GM19035 (cell line): ENCODE results near the gene COL4A2.
A peak's percentile ranks its signal among the peaks of the same experiment; 100 is the strongest.

Experiments
- ATAC-seq: cut with Tn5 transposase; IDR thresholded peaks from one replicate; pipeline ENCODE4 v1.9.1; 2021; ENCODE audit not compliant: unreplicated experiment

The COL4A2 gene

GRCh38 chr13:110396913-110397381, 89.9 kb downstream of the COL4A2 start:
- no peak for ATAC-seq

- no peak for ATAC-seq
Measured at GRCh38 chr13:110397436-110398115, 90.5 kb downstream of the COL4A2 start.

- no peak for ATAC-seq
Measured at GRCh38 chr13:110398564-110399507, 91.8 kb downstream of the COL4A2 start.

- no peak for ATAC-seq
Measured at GRCh38 chr13:110399801-110400200, 92.7 kb downstream of the COL4A2 start.

GRCh38 chr13:110400786-110401533, 93.9 kb downstream of the COL4A2 start:
- ATAC-seq: no peak

GRCh38 chr13:110402299-110403069, 95.4 kb downstream of the COL4A2 start:
- no peak for ATAC-seq

- no peak for ATAC-seq
Measured at GRCh38 chr13:110403315-110403714, 96.2 kb downstream of the COL4A2 start.

- ATAC-seq: no peak
Measured at GRCh38 chr13:110403721-110404120, 96.6 kb downstream of the COL4A2 start.

- ATAC-seq: no peak
Measured at GRCh38 chr13:110404321-110404720, 97.2 kb downstream of the COL4A2 start.

GRCh38 chr13:110405597-110406450, 98.7 kb downstream of the COL4A2 start:
- no peak for ATAC-seq

GRCh38 chr13:110407021-110407420, 99.9 kb downstream of the COL4A2 start:
- no peak for ATAC-seq

- ATAC-seq: no peak
Measured at GRCh38 chr13:110407531-110407930, 100.4 kb downstream of the COL4A2 start.

- no peak for ATAC-seq
Measured at GRCh38 chr13:110408286-110408685, 101.2 kb downstream of the COL4A2 start.

GRCh38 chr13:110409581-110409992, 102.5 kb downstream of the COL4A2 start:
- ATAC-seq: no peak

- ATAC-seq: no peak
Measured at GRCh38 chr13:110410000-110410399, 102.9 kb downstream of the COL4A2 start.

GRCh38 chr13:110410936-110411687, 104.0 kb downstream of the COL4A2 start:
- ATAC-seq: no peak

GRCh38 chr13:110411688-110412059, 104.6 kb downstream of the COL4A2 start:
- ATAC-seq: peak; percentile 8

- peak; percentile 96 for ATAC-seq
Measured at GRCh38 chr13:110412132-110412914, 105.2 kb downstream of the COL4A2 start.
